ENCODE results near the gene FYCO1. TPM values are rescaled to one million over a fixed set of nuclear protein-coding genes. Genes with fewer than 3 reads are reported as not detected.

The FYCO1 gene
- total and polyA plus RNA-seq, 10 of the 15 experiments (the other 5 are each of a cell fraction or from before 2014, with no cell fraction given) = 1.5 to 8.4 (median 6.5) TPM

GRCh38 chr3:45995236-45996192 is at the start of gene FYCO1 (continued):
- peak; percentile 35 for TF ChIP-seq MEF2B (IDR thresholded peaks at IDR 0.05; ENCODE audit: partially characterized antibody, poor library complexity, severe bottlenecking)
- TF ChIP-seq FOXK2 (IDR thresholded peaks at IDR 0.05) = peak; percentile 8; the same call in 1 of the 2 replicates
- 0 out of 2 replicates have a peak, but pooled peaks have one; percentile 48 for TF ChIP-seq SMAD5 (IDR thresholded peaks at IDR 0.05; ENCODE audit: low read depth)
- TF ChIP-seq MXI1 (IDR thresholded peaks at IDR 0.05; ENCODE audit: low read depth, low read length) = peak; percentile 33; the same call in 1 of the 2 replicates
- TF ChIP-seq ELK1 (IDR thresholded peaks at IDR 0.05; ENCODE audit: low read depth, low read length) = peak; percentile 69
- TF ChIP-seq ZBTB40 (IDR thresholded peaks at IDR 0.05; ENCODE audit: borderline replicate concordance) = peak; percentile 57; the same call in 1 of the 2 replicates
- TF ChIP-seq MEF2A (IDR thresholded peaks at IDR 0.05; ENCODE audit: insufficient read depth, low read depth, low read length) = no peak
- TF ChIP-seq BCL11A (IDR thresholded peaks at IDR 0.05; ENCODE audit: low read depth, low read length) = no peak
- no peak for TF ChIP-seq IRF5 (IDR thresholded peaks at IDR 0.05; ENCODE audit: borderline replicate concordance)
- TF ChIP-seq BMI1 (IDR thresholded peaks at IDR 0.05; ENCODE audit: borderline replicate concordance) = no peak
- peak; percentile 63; the same call in 1 of the 2 replicates for TF ChIP-seq TBL1XR1 (IDR thresholded peaks at IDR 0.05; ENCODE audit: low read depth, low read length)
- no peak for TF ChIP-seq BCL3 (IDR thresholded peaks at IDR 0.05; ENCODE audit: borderline replicate concordance, insufficient read depth, low read depth, low read length, poor library complexity, severe bottlenecking)
- no peak for TF ChIP-seq PBX3 (IDR thresholded peaks at IDR 0.05; ENCODE audit: insufficient replicate concordance, low read depth, low read length)
- no peak for TF ChIP-seq PAX5 (IDR thresholded peaks at IDR 0.05; ENCODE audit: borderline replicate concordance, low read depth, low read length)
- TF ChIP-seq SRF (IDR thresholded peaks at IDR 0.05; ENCODE audit: low read depth in 2 of 2, low read length in 2 of 2) = no peak
- 0 out of 2 replicates have a peak, but pooled peaks have one; percentile 41 for TF ChIP-seq TCF3 (IDR thresholded peaks at IDR 0.05; ENCODE audit: borderline replicate concordance, insufficient read depth, low read depth, low read length)
- TF ChIP-seq JUND (IDR thresholded peaks at IDR 0.05; ENCODE audit: low read depth, low read length) = no peak
- peak; percentile 27; the same call in 1 of the 2 replicates for TF ChIP-seq CBFB (IDR thresholded peaks at IDR 0.05; ENCODE audit: low read depth)
- 0 out of 2 replicates have a peak, but pooled peaks have one; percentile 22 for TF ChIP-seq SMARCA5 (IDR thresholded peaks at IDR 0.05)

All from GM12878 (cell line).